SU-DHL-6 (cell line): ENCODE results near the gene ITIH6.
"Not testable (repeated sequence)": the region's sequence is repeated elsewhere in the genome, so short reads cannot be mapped to it uniquely, and the experiment has no call there.

ENCODE experiments used
- H2AFZ ChIP-seq: fragments of 200-600 bp; sonication (generic); 2 replicates; pipeline ENCODE4 v1.6.1; 2014; ENCODE audit warnings: low read depth, mild to moderate bottlenecking, moderate library complexity, mixed read lengths, antibody characterized with exemption, low read length; ENCODE audit not compliant: severe bottlenecking
- H3F3A ChIP-seq: fragments of 200-600 bp; shearing (Covaris generic); 2 replicates; pipeline ENCODE4 v1.6.0; 2016; ENCODE audit warnings: antibody characterized with exemption, mild to moderate bottlenecking; ENCODE audit not compliant: insufficient read depth
- H3K27ac ChIP-seq: fragments of 200-600 bp; sonication (generic); 2 replicates; pipeline ENCODE4 v1.5.1; 2016; ENCODE audit warnings: low read depth, mild to moderate bottlenecking, low read length, moderate library complexity, mixed read lengths
- H3K27me3 ChIP-seq: fragments of 200-600 bp; sonication (generic), shearing (Covaris generic); 2 replicates; pipeline ENCODE4 v1.6.0; 2014; ENCODE audit warnings: mild to moderate bottlenecking, low read length
- H3K36me3 ChIP-seq: fragments of 200-600 bp; sonication (generic); 2 replicates; pipeline ENCODE4 v1.6.1; 2014; ENCODE audit warnings: mild to moderate bottlenecking, low read length, mixed read lengths
- H3K4me2 ChIP-seq: fragments of 300-600, 200-600 bp; shearing (Covaris generic), sonication (generic); 2 replicates; pipeline ENCODE4 v1.6.0; 2014; ENCODE audit warnings: low read length, low read depth, mild to moderate bottlenecking; ENCODE audit not compliant: poor library complexity, severe bottlenecking
- H3K4me3 ChIP-seq: fragments of 200-600 bp; sonication (generic); 2 replicates; pipeline ENCODE4 v1.5.1; 2014; ENCODE audit warnings: antibody characterized with exemption, low read length, mild to moderate bottlenecking, mixed read lengths; ENCODE audit not compliant: insufficient read depth, poor library complexity, severe bottlenecking
- H3K79me2 ChIP-seq: fragments of 200-600 bp; sonication (generic); 2 replicates; pipeline ENCODE4 v1.6.1; 2014; ENCODE audit warnings: mild to moderate bottlenecking, low read length, moderate library complexity; ENCODE audit not compliant: insufficient read depth
- H3K9ac ChIP-seq: fragments of 200-600 bp; sonication (generic); 2 replicates; pipeline ENCODE4 v1.7.0; 2014; ENCODE audit warnings: mild to moderate bottlenecking, low read length
- H3K9me2 ChIP-seq: fragments of 200-600 bp; sonication (generic); replicated peaks from 2 replicates; pipeline ENCODE4 v1.6.1; 2014; ENCODE audit warnings: low read length; ENCODE audit not compliant: insufficient read depth
- H3K9me3 ChIP-seq: fragments of 200-600 bp; sonication (generic); 2 replicates; pipeline ENCODE4 v1.6.1; 2014; ENCODE audit warnings: low read length, mixed read lengths; ENCODE audit not compliant: insufficient read depth
- H4K20me1 ChIP-seq: fragments of 200-600 bp; sonication (generic); 2 replicates; pipeline ENCODE4 v1.6.1; 2014; ENCODE audit warnings: low read depth, mild to moderate bottlenecking, antibody characterized with exemption, low read length, moderate library complexity, mixed read lengths
- EZH2phosphoT487 ChIP-seq: fragments of 200-600 bp; sonication (generic), shearing (Covaris generic); conservative IDR thresholded peaks from 2 replicates; pipeline ENCODE4 v1.6.1; 2018; ENCODE audit warnings: mild to moderate bottlenecking, antibody characterized with exemption, low read length, moderate library complexity, mixed read lengths
- TF ChIP-seq, protein P1 (sequence below): fragments of 200-600 bp; sonication (generic); IDR thresholded peaks from one replicate; pipeline ENCODE4 v1.5.1; 2017; ENCODE audit warnings: antibody characterized with exemption, mild to moderate bottlenecking, low read length, moderate library complexity; ENCODE audit not compliant: insufficient read depth, poor library complexity, severe bottlenecking

Gene ITIH6, protein sequence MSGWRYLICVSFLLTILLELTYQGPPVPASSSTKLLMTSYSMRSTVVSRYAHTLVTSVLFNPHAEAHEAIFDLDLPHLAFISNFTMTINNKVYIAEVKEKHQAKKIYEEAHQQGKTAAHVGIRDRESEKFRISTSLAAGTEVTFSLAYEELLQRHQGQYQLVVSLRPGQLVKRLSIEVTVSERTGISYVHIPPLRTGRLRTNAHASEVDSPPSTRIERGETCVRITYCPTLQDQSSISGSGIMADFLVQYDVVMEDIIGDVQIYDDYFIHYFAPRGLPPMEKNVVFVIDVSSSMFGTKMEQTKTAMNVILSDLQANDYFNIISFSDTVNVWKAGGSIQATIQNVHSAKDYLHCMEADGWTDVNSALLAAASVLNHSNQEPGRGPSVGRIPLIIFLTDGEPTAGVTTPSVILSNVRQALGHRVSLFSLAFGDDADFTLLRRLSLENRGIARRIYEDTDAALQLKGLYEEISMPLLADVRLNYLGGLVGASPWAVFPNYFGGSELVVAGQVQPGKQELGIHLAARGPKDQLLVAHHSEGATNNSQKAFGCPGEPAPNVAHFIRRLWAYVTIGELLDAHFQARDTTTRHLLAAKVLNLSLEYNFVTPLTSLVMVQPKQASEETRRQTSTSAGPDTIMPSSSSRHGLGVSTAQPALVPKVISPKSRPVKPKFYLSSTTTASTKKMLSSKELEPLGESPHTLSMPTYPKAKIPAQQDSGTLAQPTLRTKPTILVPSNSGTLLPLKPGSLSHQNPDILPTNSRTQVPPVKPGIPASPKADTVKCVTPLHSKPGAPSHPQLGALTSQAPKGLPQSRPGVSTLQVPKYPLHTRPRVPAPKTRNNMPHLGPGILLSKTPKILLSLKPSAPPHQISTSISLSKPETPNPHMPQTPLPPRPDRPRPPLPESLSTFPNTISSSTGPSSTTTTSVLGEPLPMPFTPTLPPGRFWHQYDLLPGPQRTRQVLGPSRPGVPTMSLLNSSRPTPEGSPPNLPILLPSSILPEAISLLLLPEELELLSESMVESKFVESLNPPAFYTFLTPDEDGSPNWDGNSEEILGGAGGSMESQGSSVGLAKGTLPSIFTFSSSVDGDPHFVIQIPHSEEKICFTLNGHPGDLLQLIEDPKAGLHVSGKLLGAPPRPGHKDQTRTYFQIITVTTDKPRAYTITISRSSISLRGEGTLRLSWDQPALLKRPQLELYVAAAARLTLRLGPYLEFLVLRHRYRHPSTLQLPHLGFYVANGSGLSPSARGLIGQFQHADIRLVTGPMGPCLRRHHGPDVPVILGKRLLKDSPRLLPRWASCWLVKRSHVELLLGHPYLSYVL

DNA sequence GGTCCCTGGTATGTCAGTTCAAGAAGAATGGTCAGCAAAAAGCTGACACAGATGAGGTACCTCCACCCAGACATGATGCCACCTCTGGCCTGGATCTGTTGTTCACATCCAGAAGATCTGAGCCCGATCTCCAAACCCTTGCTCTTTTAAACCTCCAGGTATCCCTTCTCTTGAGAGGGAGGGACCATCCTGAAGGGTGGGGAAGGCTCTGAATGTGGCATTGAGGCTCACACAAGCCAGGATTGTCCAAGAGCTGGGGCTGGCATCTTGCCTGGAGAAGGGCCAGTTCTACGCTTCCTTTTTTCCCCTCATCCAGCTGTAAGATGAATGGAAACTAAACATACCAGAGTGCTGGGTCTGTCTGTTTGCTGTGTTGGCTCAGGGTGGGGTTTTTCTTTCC is at the start of gene ITIH6:
Gene ITIH6 (minus strand): TSS at position 119 of the 400 bp plus-strand sequence. CDS start 45 bp downstream, at position 74.
- H3K4me2 ChIP-seq: no peak within 1 kb of the TSS
- TF ChIP-seq EZH2phosphoT487: no peak
- TF ChIP-seq, protein P1, sequence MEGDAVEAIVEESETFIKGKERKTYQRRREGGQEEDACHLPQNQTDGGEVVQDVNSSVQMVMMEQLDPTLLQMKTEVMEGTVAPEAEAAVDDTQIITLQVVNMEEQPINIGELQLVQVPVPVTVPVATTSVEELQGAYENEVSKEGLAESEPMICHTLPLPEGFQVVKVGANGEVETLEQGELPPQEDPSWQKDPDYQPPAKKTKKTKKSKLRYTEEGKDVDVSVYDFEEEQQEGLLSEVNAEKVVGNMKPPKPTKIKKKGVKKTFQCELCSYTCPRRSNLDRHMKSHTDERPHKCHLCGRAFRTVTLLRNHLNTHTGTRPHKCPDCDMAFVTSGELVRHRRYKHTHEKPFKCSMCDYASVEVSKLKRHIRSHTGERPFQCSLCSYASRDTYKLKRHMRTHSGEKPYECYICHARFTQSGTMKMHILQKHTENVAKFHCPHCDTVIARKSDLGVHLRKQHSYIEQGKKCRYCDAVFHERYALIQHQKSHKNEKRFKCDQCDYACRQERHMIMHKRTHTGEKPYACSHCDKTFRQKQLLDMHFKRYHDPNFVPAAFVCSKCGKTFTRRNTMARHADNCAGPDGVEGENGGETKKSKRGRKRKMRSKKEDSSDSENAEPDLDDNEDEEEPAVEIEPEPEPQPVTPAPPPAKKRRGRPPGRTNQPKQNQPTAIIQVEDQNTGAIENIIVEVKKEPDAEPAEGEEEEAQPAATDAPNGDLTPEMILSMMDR: no peak
- no peaks in the 10 kb centered on the region for H3K9me3 ChIP-seq

DNA sequence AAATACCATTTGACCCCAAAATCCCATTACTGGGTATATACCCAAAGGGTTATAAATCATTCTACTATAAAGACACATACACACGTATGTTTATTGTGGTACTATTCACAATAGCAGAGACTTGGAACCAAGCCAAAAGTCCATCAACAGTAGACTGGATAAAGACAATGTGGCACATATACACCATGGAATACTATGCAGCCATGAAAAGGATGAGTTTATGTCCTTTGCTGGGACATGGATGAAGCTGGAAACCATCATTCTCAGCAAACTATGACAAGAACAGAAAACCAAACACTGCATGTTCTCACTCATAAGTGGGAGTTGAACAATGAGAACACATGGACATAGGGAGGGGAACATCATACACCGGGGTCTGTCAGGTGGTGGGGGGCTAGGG is 49.6 kb upstream of the ITIH6 start:
- not testable (repeated sequence) for H3F3A ChIP-seq, H3K79me2 ChIP-seq, H4K20me1 ChIP-seq, H3K9ac ChIP-seq, H2AFZ ChIP-seq, H3K9me3 ChIP-seq, H3K27me3 ChIP-seq, H3K9me2 ChIP-seq, H3K36me3 ChIP-seq, H3K4me3 ChIP-seq, H3K27ac ChIP-seq, H3K4me2 ChIP-seq

More for the DNA sequence above, at the start of gene ITIH6:
- Histone ChIP-seq H4K20me1 (no peaks in the 10 kb centered on the region), H3K4me3 (no peak within 1 kb of the TSS), H2AFZ (no peak within 1 kb of the TSS), H3F3A (no peaks in the 10 kb centered on the region), H3K79me2 (no peaks in the 10 kb centered on the region), H3K9me2 (no peaks in the 10 kb centered on the region), H3K9ac (no peak within 1 kb of the TSS), H3K27me3 (no peaks in the 10 kb centered on the region), H3K36me3 (no peaks in the 10 kb centered on the region), H3K27ac (no peak within 1 kb of the TSS)

DNA sequence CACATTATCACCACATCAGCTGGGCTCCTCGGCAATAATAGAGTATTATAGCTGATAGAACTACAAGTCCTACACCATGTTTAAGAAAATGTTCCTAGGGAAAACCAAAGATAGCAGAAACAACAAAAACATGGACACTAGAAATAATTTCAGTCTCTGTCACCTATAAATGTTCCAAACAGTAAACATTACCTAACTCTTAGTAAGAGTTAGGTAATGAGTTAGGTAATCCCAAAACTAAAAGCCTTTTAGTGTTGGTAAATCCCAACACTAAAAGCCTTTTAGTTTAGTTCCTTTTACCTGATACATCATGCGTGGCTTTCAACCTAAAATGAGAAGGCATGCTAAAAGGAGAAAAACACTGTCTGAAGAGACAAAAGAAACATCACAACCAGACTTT is 45.0 kb upstream of the ITIH6 start:
- H3K79me2 ChIP-seq: no peaks in the 10 kb centered on the region
- no peak overlapping the region for H3K9ac ChIP-seq
- no peak overlapping the region for H3K4me3 ChIP-seq
- no peaks in the 10 kb centered on the region for H3K9me2 ChIP-seq
- H2AFZ ChIP-seq: no peak overlapping the region
- no peaks in the 10 kb centered on the region for H3K36me3 ChIP-seq
- H3K27me3 ChIP-seq: no peaks in the 10 kb centered on the region
- no peak overlapping the region for H3K27ac ChIP-seq
- TF ChIP-seq EZH2phosphoT487: no peak
- TF ChIP-seq, protein P1: no peak
- no peaks in the 10 kb centered on the region for H4K20me1 ChIP-seq
- no peaks in the 10 kb centered on the region for H3K9me3 ChIP-seq
- H3F3A ChIP-seq: no peaks in the 10 kb centered on the region
- no peak overlapping the region for H3K4me2 ChIP-seq
